ENCODE data around the gene TOM1.
"Not testable (repeated sequence)": the region's sequence is repeated elsewhere in the genome, so short reads cannot be mapped to it uniquely, and the experiment has no call there.

The TOM1 gene

GRCh38 chr22:35394810-35395563 is 95.3 kb downstream of the TOM1 start:
- no peak for DNase-seq (ENCODE audit: low read depth)

DNA sequence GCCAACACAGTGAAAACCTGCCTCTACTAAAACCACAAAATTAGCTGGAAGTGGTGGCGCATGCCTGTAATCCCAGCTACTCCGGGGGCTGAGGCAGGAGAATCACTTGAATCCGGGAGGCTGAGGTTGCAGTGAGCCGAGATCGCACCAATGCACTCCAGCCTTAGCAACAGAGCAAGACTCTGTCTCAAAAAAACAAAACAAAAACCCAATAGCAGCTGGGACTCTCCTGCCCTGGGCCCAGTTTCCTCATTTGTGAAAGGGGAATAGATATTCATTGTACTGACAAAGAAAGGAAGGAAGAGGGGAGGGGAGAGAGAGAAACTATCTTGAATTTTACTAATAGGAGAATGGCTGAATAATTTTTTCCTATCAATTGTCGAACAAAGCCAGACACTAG is 96.9 kb downstream of the TOM1 start:
- DNase-seq (ENCODE audit: low read depth) = not testable (repeated sequence)

DNA sequence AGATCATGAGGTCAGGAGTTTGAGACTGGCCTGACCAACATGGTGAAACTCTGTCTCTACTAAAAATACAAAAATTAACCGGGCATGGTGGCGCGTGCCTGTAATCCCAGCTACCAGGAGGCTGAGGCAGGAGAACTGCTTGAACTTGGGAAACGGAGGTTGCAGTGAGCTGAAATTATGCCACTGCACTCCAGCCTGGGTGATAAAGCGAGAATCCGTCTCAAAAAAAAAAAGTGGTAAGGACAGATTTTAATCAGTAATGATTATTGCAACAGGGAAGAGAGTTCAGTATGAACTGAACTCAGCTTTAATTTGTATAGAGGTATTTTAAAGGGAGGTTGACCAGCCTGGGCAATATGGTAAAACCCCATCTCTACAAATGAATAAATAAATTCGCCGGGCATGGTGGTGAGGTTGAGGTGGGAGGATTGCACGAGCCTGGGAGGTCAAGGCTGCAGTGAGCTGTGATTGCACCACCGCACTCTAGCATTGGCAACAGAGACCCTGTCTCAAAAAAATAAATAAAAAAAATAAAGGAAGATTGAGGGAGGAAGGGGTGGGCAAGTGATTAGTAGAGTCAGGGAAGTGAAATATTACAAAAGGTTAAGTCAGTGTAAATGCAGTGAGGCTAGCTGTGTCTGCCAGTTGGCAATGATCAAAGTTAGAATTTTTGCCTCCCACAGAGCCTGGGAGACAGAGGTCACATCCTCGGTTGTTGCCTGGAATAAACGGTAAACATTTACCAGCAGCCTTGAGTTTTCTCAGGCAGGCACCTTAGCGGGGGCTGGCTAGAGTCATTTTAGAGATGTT is 97.6 kb downstream of the TOM1 start:
- no peak for DNase-seq (ENCODE audit: low read depth)
